HG02885 (cell line): ENCODE measurements around the gene OSTN.
"Not testable (repeated sequence)": the region's sequence is repeated elsewhere in the genome, so short reads cannot be mapped to it uniquely, and the experiment has no call there.

ENCODE experiments used
- ATAC-seq: cut with Tn5 transposase; IDR thresholded peaks from one replicate; pipeline ENCODE4 v1.9.1; 2021; ENCODE audit warnings: mild to moderate bottlenecking; ENCODE audit not compliant: unreplicated experiment, poor library complexity

The OSTN gene

GRCh38 chr3:191261304-191261638 is 62.2 kb downstream of the OSTN start:
- ATAC-seq = no peak

- ATAC-seq = no peak
Measured at GRCh38 chr3:191262650-191263049, 63.6 kb downstream of the OSTN start.

- peak; percentile 84 for ATAC-seq
Measured at GRCh38 chr3:191263365-191263764, 64.3 kb downstream of the OSTN start.

- ATAC-seq = no peak
Measured at GRCh38 chr3:191263850-191264249, 64.8 kb downstream of the OSTN start.

GRCh38 chr3:191268737-191269136 is 69.7 kb downstream of the OSTN start:
- no peak for ATAC-seq

GRCh38 chr3:191269289-191270085 is 70.4 kb downstream of the OSTN start:
- peak; percentile 71 for ATAC-seq

- not testable (repeated sequence) for ATAC-seq
Measured at GRCh38 chr3:191275244-191275643, 76.2 kb downstream of the OSTN start.

GRCh38 chr3:191275751-191276150 is 76.7 kb downstream of the OSTN start:
- no peak for ATAC-seq

- no peak for ATAC-seq
Measured at GRCh38 chr3:191280111-191280510, 81.1 kb downstream of the OSTN start.

GRCh38 chr3:191280882-191281281 is 81.8 kb downstream of the OSTN start:
- no peak for ATAC-seq

- ATAC-seq = no peak
Measured at GRCh38 chr3:191282251-191283185, 83.5 kb downstream of the OSTN start.

- peak; percentile 74 for ATAC-seq
Measured at GRCh38 chr3:191283400-191283799, 84.4 kb downstream of the OSTN start.

GRCh38 chr3:191290311-191291025 is 91.4 kb downstream of the OSTN start:
- peak; percentile 77 for ATAC-seq

GRCh38 chr3:191292243-191293015 is 93.4 kb downstream of the OSTN start:
- ATAC-seq = no peak

GRCh38 chr3:191294291-191294690 is 95.2 kb downstream of the OSTN start:
- ATAC-seq = no peak

- peak; percentile 85 for ATAC-seq
Measured at GRCh38 chr3:191296041-191296541, 97.0 kb downstream of the OSTN start.

- ATAC-seq = no peak
Measured at GRCh38 chr3:191298846-191299245, 99.8 kb downstream of the OSTN start.

GRCh38 chr3:191300422-191300821 is 101.4 kb downstream of the OSTN start:
- ATAC-seq = no peak

- peak; percentile 77 for ATAC-seq
Measured at GRCh38 chr3:191301017-191301416, 102.0 kb downstream of the OSTN start.
